OCI-LY3 (cell line): Measurements from ENCODE around the gene CLK4.

Experiments
- H2AFZ ChIP-seq: fragments of 200-600, 300-600 bp; shearing (Covaris generic); 2 replicates; pipeline ENCODE4 v1.6.0; 2014; ENCODE audit warnings: antibody characterized with exemption, low read depth, low read length
- H3K27ac ChIP-seq: fragments of 200-600, 300-600 bp; sonication (generic); 2 replicates; pipeline ENCODE4 v1.5.1; 2014; ENCODE audit warnings: mild to moderate bottlenecking, low read length, moderate library complexity, mixed read lengths
- H3K27me3 ChIP-seq: fragments of 200-600, 300-600 bp; sonication (generic); 2 replicates; pipeline ENCODE4 v1.6.1; 2014; ENCODE audit warnings: low read depth, low read length, mixed read lengths
- H3K36me3 ChIP-seq: fragments of 200-600, 300-600 bp; sonication (generic); replicated peaks from 2 replicates; pipeline ENCODE3; 2014; ENCODE audit warnings: low read depth, low read length, mixed read lengths
- H3K4me1 ChIP-seq: fragments of 300-600, 200-600 bp; sonication (generic); 2 replicates; pipeline ENCODE4 v1.6.1; 2014; ENCODE audit warnings: low read length, mixed read lengths
- H3K4me2 ChIP-seq: fragments of 200-600, 300-600 bp; sonication (generic); 2 replicates; pipeline ENCODE4 v1.6.1; 2014; ENCODE audit warnings: low read length, mixed read lengths
- H3K4me3 ChIP-seq: fragments of 300-600, 200-600 bp; sonication (generic); 2 replicates; pipeline ENCODE4 v1.5.1; 2014; ENCODE audit warnings: antibody characterized with exemption, mild to moderate bottlenecking, low read length, moderate library complexity
- H3K79me2 ChIP-seq: fragments of 300-600, 200-600 bp; shearing (Covaris generic); 2 replicates; pipeline ENCODE4 v1.6.1; 2014; ENCODE audit warnings: mild to moderate bottlenecking, low read length, mixed read lengths
- H3K9ac ChIP-seq: fragments of 300-600, 200-600 bp; shearing (Covaris generic); 2 replicates; pipeline ENCODE4 v1.6.0; 2014; ENCODE audit warnings: mild to moderate bottlenecking, low read length, moderate library complexity
- H3K9me3 ChIP-seq: fragments of 200-600, 300-600 bp; shearing (Covaris generic); 2 replicates; pipeline ENCODE4 v1.6.1; 2014; ENCODE audit warnings: low read length, mixed read lengths; ENCODE audit not compliant: insufficient read depth
- H4K20me1 ChIP-seq: fragments of 200-600, 300-600 bp; sonication (generic); 2 replicates; pipeline ENCODE4 v1.6.1; 2016; ENCODE audit warnings: low read length, mixed read lengths; ENCODE audit not compliant: insufficient read depth
- EZH2phosphoT487 ChIP-seq: fragments of 200-600 bp; shearing (Covaris generic); IDR thresholded peaks from 2 replicates; pipeline ENCODE4 v1.6.1; 2018; ENCODE audit warnings: antibody characterized with exemption, mixed run types, low read depth
- TF ChIP-seq, protein P1 (sequence below): fragments of 200-600, 300-600 bp; sonication (generic); IDR thresholded peaks from 2 replicates; pipeline ENCODE4 v1.5.1; 2014; ENCODE audit warnings: antibody characterized with exemption, low read length, low read depth

Gene CLK4

GRCh38 chr5:178554311-178554710 is 72.5 kb downstream of the CLK4 start:
- no peaks in the 10 kb centered on the region for H4K20me1 ChIP-seq
- no peaks in the 10 kb centered on the region for H3K4me1 ChIP-seq
- TF ChIP-seq, protein P1, sequence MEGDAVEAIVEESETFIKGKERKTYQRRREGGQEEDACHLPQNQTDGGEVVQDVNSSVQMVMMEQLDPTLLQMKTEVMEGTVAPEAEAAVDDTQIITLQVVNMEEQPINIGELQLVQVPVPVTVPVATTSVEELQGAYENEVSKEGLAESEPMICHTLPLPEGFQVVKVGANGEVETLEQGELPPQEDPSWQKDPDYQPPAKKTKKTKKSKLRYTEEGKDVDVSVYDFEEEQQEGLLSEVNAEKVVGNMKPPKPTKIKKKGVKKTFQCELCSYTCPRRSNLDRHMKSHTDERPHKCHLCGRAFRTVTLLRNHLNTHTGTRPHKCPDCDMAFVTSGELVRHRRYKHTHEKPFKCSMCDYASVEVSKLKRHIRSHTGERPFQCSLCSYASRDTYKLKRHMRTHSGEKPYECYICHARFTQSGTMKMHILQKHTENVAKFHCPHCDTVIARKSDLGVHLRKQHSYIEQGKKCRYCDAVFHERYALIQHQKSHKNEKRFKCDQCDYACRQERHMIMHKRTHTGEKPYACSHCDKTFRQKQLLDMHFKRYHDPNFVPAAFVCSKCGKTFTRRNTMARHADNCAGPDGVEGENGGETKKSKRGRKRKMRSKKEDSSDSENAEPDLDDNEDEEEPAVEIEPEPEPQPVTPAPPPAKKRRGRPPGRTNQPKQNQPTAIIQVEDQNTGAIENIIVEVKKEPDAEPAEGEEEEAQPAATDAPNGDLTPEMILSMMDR: no peak
- no peak for TF ChIP-seq EZH2phosphoT487
- no peak overlapping the region for H3K4me2 ChIP-seq
- no peak overlapping the region for H2AFZ ChIP-seq
- no peak overlapping the region for H3K27ac ChIP-seq
- H3K79me2 ChIP-seq: no peaks in the 10 kb centered on the region
- H3K27me3 ChIP-seq: no peaks in the 10 kb centered on the region
- H3K36me3 ChIP-seq: no peaks in the 10 kb centered on the region
- no peak overlapping the region for H3K4me3 ChIP-seq
- H3K9me3 ChIP-seq: no peaks in the 10 kb centered on the region
- H3K9ac ChIP-seq: no peak overlapping the region

DNA sequence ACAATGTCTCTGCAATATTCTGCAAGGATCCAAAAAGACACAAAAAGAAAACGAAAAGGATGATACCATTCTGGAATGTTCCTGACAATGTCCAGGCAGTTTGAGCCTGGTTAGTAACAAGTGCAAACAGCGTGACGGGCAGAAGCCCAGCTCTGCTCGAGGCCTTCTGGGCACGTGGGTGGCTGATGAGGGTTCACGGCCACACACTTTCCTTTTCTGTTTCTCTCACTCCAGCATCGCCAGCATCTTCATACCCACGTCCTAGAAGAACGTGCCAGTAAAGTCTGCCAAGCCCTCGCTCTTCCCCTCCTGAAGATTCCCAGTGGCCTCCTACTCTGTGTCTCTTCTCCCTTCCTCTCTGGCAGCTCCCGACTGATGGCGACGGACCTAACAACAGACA is 73.3 kb downstream of the CLK4 start:
- Histone ChIP-seq H3K4me2 (no peak overlapping the region), H4K20me1 (no peaks in the 10 kb centered on the region), H3K27ac (no peak overlapping the region), H3K4me1 (no peaks in the 10 kb centered on the region), H3K36me3 (no peaks in the 10 kb centered on the region), H3K27me3 (no peaks in the 10 kb centered on the region), H3K4me3 (no peak overlapping the region), H2AFZ (no peak overlapping the region), H3K79me2 (no peaks in the 10 kb centered on the region), H3K9me3 (no peaks in the 10 kb centered on the region), H3K9ac (no peak overlapping the region)
- TF ChIP-seq, protein P1: no peak
